ENCODE data around the gene FOXK1.
"Not testable (repeated sequence)": the region's sequence is repeated elsewhere in the genome, so short reads cannot be mapped to it uniquely, and the experiment has no call there.

The FOXK1 gene

GRCh38 chr7:4667776-4668509 lies 14.2 kb upstream of the FOXK1 start:
- DNase-seq (ENCODE audit: low read depth), result peak; percentile 93

GRCh38 chr7:4668510-4668847 lies 13.6 kb upstream of the FOXK1 start:
- DNase-seq (ENCODE audit: low read depth), result no peak

GRCh38 chr7:4670791-4671190 lies 11.3 kb upstream of the FOXK1 start:
- DNase-seq (ENCODE audit: low read depth), result no peak

- no peak for DNase-seq (ENCODE audit: low read depth)
Measured at GRCh38 chr7:4675771-4676367, 6.2 kb upstream of the FOXK1 start.

- DNase-seq (ENCODE audit: low read depth), result not testable (repeated sequence)
Measured at GRCh38 chr7:4677518-4677917, 4.6 kb upstream of the FOXK1 start.

- no peak for DNase-seq (ENCODE audit: low read depth)
Measured at GRCh38 chr7:4681218-4681851, 760 bp upstream of the FOXK1 start.

- DNase-seq (ENCODE audit: low read depth), result no peak
Measured at GRCh38 chr7:4682621-4683042, 537 bp downstream of the FOXK1 start.

- DNase-seq (ENCODE audit: low read depth), result no peak
Measured at GRCh38 chr7:4683043-4683883, 1.2 kb downstream of the FOXK1 start.

GRCh38 chr7:4683884-4684565 lies 1.9 kb downstream of the FOXK1 start:
- DNase-seq (ENCODE audit: low read depth), result no peak

GRCh38 chr7:4684846-4685245 lies 2.8 kb downstream of the FOXK1 start:
- DNase-seq (ENCODE audit: low read depth), result no peak

GRCh38 chr7:4685676-4686075 lies 3.6 kb downstream of the FOXK1 start:
- DNase-seq (ENCODE audit: low read depth), result not testable (repeated sequence)

GRCh38 chr7:4687956-4688355 lies 5.9 kb downstream of the FOXK1 start:
- no peak for DNase-seq (ENCODE audit: low read depth)

GRCh38 chr7:4689151-4689550 lies 7.1 kb downstream of the FOXK1 start:
- no peak for DNase-seq (ENCODE audit: low read depth)

GRCh38 chr7:4689668-4690067 lies 7.6 kb downstream of the FOXK1 start:
- no peak for DNase-seq (ENCODE audit: low read depth)

- DNase-seq (ENCODE audit: low read depth), result no peak
Measured at GRCh38 chr7:4690953-4691856, 9.1 kb downstream of the FOXK1 start.

- DNase-seq (ENCODE audit: low read depth), result no peak
Measured at GRCh38 chr7:4692055-4692454, 10.0 kb downstream of the FOXK1 start.

GRCh38 chr7:4692622-4693021 lies 10.5 kb downstream of the FOXK1 start:
- DNase-seq (ENCODE audit: low read depth), result not testable (repeated sequence)

GRCh38 chr7:4693152-4693551 lies 11.1 kb downstream of the FOXK1 start:
- no peak for DNase-seq (ENCODE audit: low read depth)

GRCh38 chr7:4693749-4694148 lies 11.7 kb downstream of the FOXK1 start:
- DNase-seq (ENCODE audit: low read depth), result no peak

GRCh38 chr7:4694305-4694704 lies 12.2 kb downstream of the FOXK1 start:
- DNase-seq (ENCODE audit: low read depth), result no peak

GRCh38 chr7:4698707-4699275 lies 16.7 kb downstream of the FOXK1 start:
- no peak for DNase-seq (ENCODE audit: low read depth)

Data from stromal cell of bone marrow (primary cell).